H9 (cell line): Measurements from ENCODE around the gene NUDT22. TPM values are rescaled to one million over a fixed set of nuclear protein-coding genes. Genes with fewer than 3 reads are reported as not detected.

Experiments
- DNase-seq: peaks from one replicate; pipeline ENCODE4 v3.0.0-alpha.2; 2017
- H2AFZ ChIP-seq: one replicate; pipeline ENCODE4 v1.6.1; 2013; ENCODE audit warnings: mild to moderate bottlenecking, low read length, control low read depth, moderate library complexity
- H2AK5ac ChIP-seq: 2 replicates; pipeline ENCODE4 v1.6.1; 2013; ENCODE audit warnings: low read length, control low read depth, mixed read lengths; ENCODE audit not compliant: insufficient read length
- H2BK120ac ChIP-seq: one replicate; pipeline ENCODE4 v1.6.1; 2013; ENCODE audit warnings: low read depth, mild to moderate bottlenecking, low read length, control low read depth, inconsistent platforms; ENCODE audit not compliant: poor library complexity, severe bottlenecking
- H2BK12ac ChIP-seq: 2 replicates; pipeline ENCODE4 v1.6.1; 2013; ENCODE audit warnings: low read length, control low read depth, mixed read lengths, low read depth; ENCODE audit not compliant: insufficient read length
- H2BK15ac ChIP-seq: 2 replicates; pipeline ENCODE4 v1.6.1; 2013; ENCODE audit warnings: low read depth, low read length, control low read depth
- H2BK20ac ChIP-seq: one replicate; pipeline ENCODE4 v1.6.1; 2013; ENCODE audit warnings: low read depth, mild to moderate bottlenecking, low read length, control low read depth, inconsistent platforms; ENCODE audit not compliant: poor library complexity, severe bottlenecking
- H2BK5ac ChIP-seq: 2 replicates; pipeline ENCODE4 v1.6.1; 2013; ENCODE audit warnings: low read length, control low read depth, mixed read lengths; ENCODE audit not compliant: insufficient read length
- H3K14ac ChIP-seq: 2 replicates; pipeline ENCODE4 v1.6.1; 2013; ENCODE audit warnings: low read length, control low read depth; ENCODE audit not compliant: insufficient read depth
- H3K18ac ChIP-seq: 2 replicates; pipeline ENCODE4 v1.6.1; 2013; ENCODE audit warnings: low read depth, mild to moderate bottlenecking, mixed read lengths, low read length, control low read depth; ENCODE audit not compliant: insufficient read length
- H3K23ac ChIP-seq: 2 replicates; pipeline ENCODE4 v1.6.1; 2013; ENCODE audit warnings: low read length, control low read depth, mixed read lengths, low read depth; ENCODE audit not compliant: insufficient read length
- H3K23me2 ChIP-seq: 2 replicates; pipeline ENCODE4 v1.6.1; 2013; ENCODE audit warnings: low read depth, mild to moderate bottlenecking, mixed read lengths, low read length, control low read depth; ENCODE audit not compliant: insufficient read length, poor library complexity, severe bottlenecking
- H3K27ac ChIP-seq: 2 replicates; pipeline ENCODE4 v1.5.1; 2013; ENCODE audit warnings: low read length, control low read depth, mixed read lengths, low read depth; ENCODE audit not compliant: insufficient read length
- H3K27me3 ChIP-seq: 2 replicates; pipeline ENCODE4 v1.6.1; 2013; ENCODE audit warnings: low read length, control low read depth, inconsistent platforms; ENCODE audit not compliant: insufficient read depth
- H3K4ac ChIP-seq: 2 replicates; pipeline ENCODE4 v1.6.1; 2013; ENCODE audit warnings: low read depth, mild to moderate bottlenecking, control low read depth, inconsistent platforms, low read length, moderate library complexity
- H3K4me1 ChIP-seq: 2 replicates; pipeline ENCODE4 v1.6.1; 2013; ENCODE audit warnings: low read length, control low read depth, inconsistent platforms; ENCODE audit not compliant: insufficient read depth
- H3K4me2 ChIP-seq: 2 replicates; pipeline ENCODE4 v1.6.1; 2013; ENCODE audit warnings: low read length, control low read depth, mixed read lengths; ENCODE audit not compliant: insufficient read length, insufficient read depth
- H3K56ac ChIP-seq: 2 replicates; pipeline ENCODE4 v1.6.1; 2013; ENCODE audit warnings: low read depth, mild to moderate bottlenecking, mixed read lengths, low read length, control low read depth; ENCODE audit not compliant: insufficient read length
- H3K79me1 ChIP-seq: 2 replicates; pipeline ENCODE4 v1.6.1; 2013; ENCODE audit warnings: low read depth, mild to moderate bottlenecking, moderate library complexity, low read length, control low read depth, inconsistent platforms; ENCODE audit not compliant: insufficient read depth, poor library complexity, severe bottlenecking
- H3K79me2 ChIP-seq: 2 replicates; pipeline ENCODE4 v1.6.1; 2013; ENCODE audit warnings: low read length, control low read depth, inconsistent platforms; ENCODE audit not compliant: insufficient read depth
- H3K9ac ChIP-seq: 2 replicates; pipeline ENCODE4 v1.6.1; 2013; ENCODE audit warnings: low read length, control low read depth, mixed read lengths; ENCODE audit not compliant: insufficient read length; ENCODE audit errors: extremely low read depth
- H3K9me3 ChIP-seq: one replicate; pipeline ENCODE4 v1.6.1; 2013; ENCODE audit warnings: low read depth, low read length, inconsistent platforms; ENCODE audit not compliant: control insufficient read depth
- H3T11ph ChIP-seq: one replicate; pipeline ENCODE4 v1.6.1; 2013; ENCODE audit warnings: mild to moderate bottlenecking, low read length, control low read depth, inconsistent platforms
- H4K20me1 ChIP-seq: one replicate; pipeline ENCODE4 v1.6.1; 2013; ENCODE audit not compliant: control insufficient read depth, insufficient read length, insufficient read depth
- H4K5ac ChIP-seq: 2 replicates; pipeline ENCODE4 v1.6.1; 2013; ENCODE audit warnings: low read depth, mild to moderate bottlenecking, mixed read lengths, low read length, control low read depth; ENCODE audit not compliant: insufficient read length
- H4K8ac ChIP-seq: replicated peaks from 2 replicates; pipeline ENCODE4 v1.6.1; 2013; ENCODE audit warnings: low read length, control low read depth, mixed read lengths, low read depth; ENCODE audit not compliant: insufficient read length
- H4K91ac ChIP-seq: 2 replicates; pipeline ENCODE4 v1.6.1; 2013; ENCODE audit warnings: low read depth, mild to moderate bottlenecking, moderate library complexity, mixed read lengths, low read length, control low read depth; ENCODE audit not compliant: insufficient read length
- H3K27ac Mint-ChIP-seq, 3 experiments: 2 replicates in 2 of 3; 3 replicates in 1 of 3; pipeline ENCODE4 v1.8.0; 2020 to 2021; ENCODE audit warnings: mixed read lengths in 3 of 3, mild to moderate bottlenecking in 1 of 3, moderate library complexity in 1 of 3
- H3K27me3 Mint-ChIP-seq: 2 replicates; pipeline ENCODE4 v1.8.0; 2021; ENCODE audit warnings: low read depth, mild to moderate bottlenecking, moderate library complexity, mixed read lengths
- H3K36me3 Mint-ChIP-seq, 3 experiments: 2 replicates in 2 of 3; 3 replicates in 1 of 3; pipeline ENCODE4 v1.8.0; 2020 to 2021; ENCODE audit warnings: low read depth in 3 of 3, mixed read lengths in 3 of 3; ENCODE audit not compliant: insufficient read depth in 1 of 3
- H3K4me1 Mint-ChIP-seq, 2 experiments: 2 replicates each; pipeline ENCODE4 v1.8.0; 2020; ENCODE audit warnings: mixed read lengths in 2 of 2
- H3K4me3 Mint-ChIP-seq, 2 experiments: 2 replicates in 1 of 2; 3 replicates in 1 of 2; pipeline ENCODE4 v1.8.0; 2020 to 2021; ENCODE audit warnings: mild to moderate bottlenecking in 2 of 2, mixed read lengths in 2 of 2, moderate library complexity in 1 of 2
- H3K9me3 Mint-ChIP-seq, 2 experiments: 2 replicates in 1 of 2; 3 replicates in 1 of 2; pipeline ENCODE4 v1.8.0; 2020; ENCODE audit warnings: mild to moderate bottlenecking in 2 of 2, mixed read lengths in 2 of 2, moderate library complexity in 1 of 2
- CTCF ChIP-seq: fragments of 200-600 bp; sonication (generic); conservative IDR thresholded peaks from 3 replicates; pipeline ENCODE4 v1.8.0; 2021; ENCODE audit warnings: antibody characterized with exemption, mild to moderate bottlenecking
- WGBS: extraction: QIAGEN DNeasy Blood & Tissue Kit; methylation state at CpG from one replicate; pipeline ENCODE4 v1.1.7; 2013; ENCODE audit warnings: missing lambda C conversion rate, low lambda C conversion rate, mixed read lengths; ENCODE audit not compliant: insufficient read length; ENCODE audit errors: extremely low coverage; 5-methylcytosine and 5-hydroxymethylcytosine counted together
- total RNA-seq: library from RNA; stranded (reverse); gene quantifications from 2 replicates; pipeline ENCODE4 v1.2.1, GENCODE V29; 2021

The NUDT22 gene
- total RNA-seq, 1 experiment from 2014 or later, result 39.6 TPM

- Histone ChIP-seq H3K9ac (no peak overlapping the region), H3K4me2 (peak overlapping the region; percentile 67), H2BK20ac (no peak overlapping the region), H3K23me2 (peaks cover 26% of the 10 kb centered on the region), H3K79me2 (peaks cover 7% of the 10 kb centered on the region; the same call in 1 of the 2 replicates), H2BK15ac (no peak overlapping the region), H3K23ac (no peak overlapping the region), H3K27me3 (no peaks in the 10 kb centered on the region), H4K20me1 (no peaks in the 10 kb centered on the region), H3K9me3 (no peaks in the 10 kb centered on the region), H3K56ac (no peak overlapping the region), H2BK120ac (no peak overlapping the region), H3K14ac (no peak overlapping the region), H3K27ac (peak overlapping the region; percentile 40), H2BK12ac (no peak overlapping the region), H2AK5ac (no peak overlapping the region), H4K8ac (no peak overlapping the region), H3T11ph (no peak overlapping the region), H4K91ac (no peak overlapping the region), H4K5ac (no peak overlapping the region), H2AFZ (no peak overlapping the region), H2BK5ac (no peak overlapping the region), H3K4ac (no peak overlapping the region), H3K4me1 (peaks cover 9% of the 10 kb centered on the region; the same call in 1 of the 2 replicates), H3K79me1 (peaks cover 3% of the 10 kb centered on the region), H3K18ac (no peak overlapping the region)
- Mint-ChIP-seq H3K4me1 (peaks cover 34 to 47% of the 10 kb centered on the region in 2 experiments), H3K36me3 (peaks cover 5 to 19% (median 7%) of the 10 kb centered on the region in 3 experiments; a peak in 4 of 7 replicates), H3K9me3 (no peaks in the 10 kb centered on the region; a peak in 1 of 5 replicates), H3K4me3 (peak overlapping the region; percentile 30 to 93), H3K27me3 (no peaks in the 10 kb centered on the region), H3K27ac (peak overlapping the region; percentile 88 to 97 (median 97))
- DNase-seq, result peak; percentile 82
- no CpG with 5 or more reads among the region's 8 CpGs for WGBS
- no peak for TF ChIP-seq CTCF
These were observed 23.7 kb downstream of the NUDT22 start for GRCh38 chr11:64249563-64250414.
